Neural cell (in vitro differentiated cells): ENCODE measurements around the gene ZNF324B. TPM values are rescaled to one million over a fixed set of nuclear protein-coding genes. Genes with fewer than 3 reads are reported as not detected.
"Not testable (repeated sequence)": the region's sequence is repeated elsewhere in the genome, so short reads cannot be mapped to it uniquely, and the experiment has no call there.

Experiments
- H2AFZ ChIP-seq: fragments of 200-600, 300-800 bp; sonication (generic), shearing (Covaris generic); 2 replicates; pipeline ENCODE4 v1.6.0; 2014; ENCODE audit warnings: low read depth, mild to moderate bottlenecking, antibody characterized with exemption, low read length, moderate library complexity
- H3F3A ChIP-seq: fragments of 200-600 bp; shearing (Covaris generic); 2 replicates; pipeline ENCODE4 v1.6.1; 2016; ENCODE audit warnings: mild to moderate bottlenecking, moderate library complexity, mixed read lengths, antibody characterized with exemption, low read length; ENCODE audit not compliant: insufficient read depth, poor library complexity, severe bottlenecking
- H3K27ac ChIP-seq: fragments of 200-600, 300-800 bp; sonication (generic), shearing (Covaris generic); 2 replicates; pipeline ENCODE4 v1.5.1; 2014; ENCODE audit warnings: mild to moderate bottlenecking, low read length, moderate library complexity
- H3K27me3 ChIP-seq: fragments of 300-800, 200-600 bp; sonication (generic), shearing (Covaris generic); 2 replicates; pipeline ENCODE4 v1.6.0; 2014; ENCODE audit warnings: mild to moderate bottlenecking, low read depth, low read length, moderate library complexity; ENCODE audit not compliant: insufficient read depth
- H3K36me3 ChIP-seq: fragments of 300-800, 200-600 bp; sonication (generic), shearing (Covaris generic); 2 replicates; pipeline ENCODE4 v1.5.1; 2014; ENCODE audit warnings: mild to moderate bottlenecking, antibody characterized with exemption, low read length, moderate library complexity; ENCODE audit not compliant: insufficient read depth
- H3K4me2 ChIP-seq: fragments of 300-800, 200-600 bp; sonication (generic), shearing (Covaris generic); 2 replicates; pipeline ENCODE4 v1.6.0; 2014; ENCODE audit warnings: mild to moderate bottlenecking, low read length
- H3K4me3 ChIP-seq: fragments of 300-800, 200-600 bp; sonication (generic), shearing (Covaris generic); 2 replicates; pipeline ENCODE4 v1.5.1; 2014; ENCODE audit warnings: mild to moderate bottlenecking, low read length, moderate library complexity
- H3K79me2 ChIP-seq: fragments of 200-600 bp; shearing (Covaris generic); replicated peaks from 2 replicates; pipeline ENCODE4 v1.6.0; 2014; ENCODE audit warnings: mild to moderate bottlenecking, low read length, moderate library complexity; ENCODE audit not compliant: insufficient read depth
- H3K9ac ChIP-seq: fragments of 300-800, 200-600 bp; sonication (generic), shearing (Covaris generic); 2 replicates; pipeline ENCODE4 v1.6.1; 2016; ENCODE audit warnings: mild to moderate bottlenecking, low read length, mixed read lengths
- H3K9me2 ChIP-seq: fragments of 200-600 bp; shearing (Covaris generic); 2 replicates; pipeline ENCODE4 v1.6.1; 2016; ENCODE audit warnings: mild to moderate bottlenecking, low read length, mixed read lengths; ENCODE audit not compliant: insufficient read depth
- H3K9me3 ChIP-seq: fragments of 200-600, 300-800 bp; sonication (generic), shearing (Covaris generic); 2 replicates; pipeline ENCODE4 v1.6.1; 2016; ENCODE audit warnings: mild to moderate bottlenecking, mixed run types, low read length, moderate library complexity, mixed read lengths
- H4K20me1 ChIP-seq: fragments of 200-600 bp; shearing (Covaris generic); 2 replicates; pipeline ENCODE4 v1.6.1; 2016; ENCODE audit warnings: mild to moderate bottlenecking, mixed run types; ENCODE audit not compliant: insufficient read depth
- CTCF ChIP-seq: fragments of 450-650 bp; IDR thresholded peaks from 2 replicates; pipeline ENCODE4 v1.5.1; 2014; ENCODE audit warnings: antibody characterized with exemption, mild to moderate bottlenecking, moderate library complexity; ENCODE audit not compliant: poor library complexity, severe bottlenecking
- EP300 ChIP-seq: fragments of 450-650 bp; conservative IDR thresholded peaks from 2 replicates; pipeline ENCODE4 v1.6.1; 2014; ENCODE audit warnings: antibody characterized with exemption, mild to moderate bottlenecking, moderate library complexity; ENCODE audit not compliant: poor library complexity, severe bottlenecking
- EZH2 ChIP-seq: fragments of 200-600, 300-800 bp; shearing (Covaris generic), sonication (generic); IDR thresholded peaks from 2 replicates; pipeline ENCODE4 v1.6.1; 2014; ENCODE audit warnings: antibody characterized with exemption, low read length, borderline replicate concordance, mild to moderate bottlenecking; ENCODE audit not compliant: insufficient read depth, poor library complexity, severe bottlenecking
- MXI1 ChIP-seq: fragments of 450-650 bp; conservative IDR thresholded peaks from 2 replicates; pipeline ENCODE4 v1.6.1; 2014; ENCODE audit warnings: antibody characterized with exemption, mild to moderate bottlenecking; ENCODE audit not compliant: poor library complexity, severe bottlenecking
- POLR2AphosphoS5 ChIP-seq: IDR thresholded peaks from 2 replicates; pipeline ENCODE4 v1.6.1; 2012
- RAD21 ChIP-seq: fragments of 450-650 bp; conservative IDR thresholded peaks from 2 replicates; pipeline ENCODE4 v1.6.1; 2014; ENCODE audit warnings: antibody characterized with exemption, mild to moderate bottlenecking, moderate library complexity
- REST ChIP-seq: IDR thresholded peaks from 2 replicates; pipeline ENCODE4 v1.6.1; 2012; ENCODE audit warnings: borderline replicate concordance
- SMC3 ChIP-seq: fragments of 450-650 bp; conservative IDR thresholded peaks from 2 replicates; pipeline ENCODE4 v1.6.1; 2014; ENCODE audit warnings: antibody characterized with exemption, mild to moderate bottlenecking, moderate library complexity; ENCODE audit not compliant: poor library complexity
- TAF1 ChIP-seq: IDR thresholded peaks from 2 replicates; pipeline ENCODE4 v1.6.1; 2012; ENCODE audit warnings: low read depth
- polyA plus RNA-seq: library from polyadenylated mRNA; depleted of rRNA; stranded (reverse); fragments of >200 nt; gene quantifications from 2 replicates; pipeline ENCODE4 v1.2.3, GENCODE V29; 2014

Gene ZNF324B
- polyA plus RNA-seq, 1 donor from 2014 or later, result 10.4 TPM

- H3K4me2 ChIP-seq, result peak within 1 kb of the TSS; percentile 68
- H3K79me2 ChIP-seq, result peaks cover 10% of the 10 kb centered on the region
- no peaks in the 10 kb centered on the region for H3K27me3 ChIP-seq
- H3F3A ChIP-seq, result no peaks in the 10 kb centered on the region
- H3K27ac ChIP-seq, result peak within 1 kb of the TSS; percentile 79
- peak within 1 kb of the TSS; percentile 67 for H2AFZ ChIP-seq
- TF ChIP-seq MXI1, result peak; percentile 70
- TF ChIP-seq POLR2AphosphoS5, result peak; percentile 75
- no peak for TF ChIP-seq RAD21
- TF ChIP-seq EP300, result peak; percentile 75
- peak; percentile 59 for TF ChIP-seq TAF1
- peak; percentile 43 for TF ChIP-seq REST
- H4K20me1 ChIP-seq, result no peaks in the 10 kb centered on the region
- peaks cover 4% of the 10 kb centered on the region for H3K36me3 ChIP-seq
- peak within 1 kb of the TSS; percentile 81 for H3K9ac ChIP-seq
- peaks cover 2% of the 10 kb centered on the region for H3K9me3 ChIP-seq
- no peaks in the 10 kb centered on the region for H3K9me2 ChIP-seq
- peak within 1 kb of the TSS; percentile 76 for H3K4me3 ChIP-seq
Observed at GRCh38 chr19:58439576-58440554, 11.6 kb upstream of the ZNF324B start, which contains the start of gene ZNF132. Gene ZNF132, minus strand, starts transcription at chr19:58440153. Its CDS starts 332 bp downstream, at chr19:58439821.

GRCh38 chr19:58440556-58440955 lies 10.9 kb upstream of the ZNF324B start:
- Histone ChIP-seq H3K4me3 (peak overlapping the region; percentile 76), H4K20me1 (no peaks in the 10 kb centered on the region), H3K9me3 (no peaks in the 10 kb centered on the region), H3K4me2 (peak overlapping the region; percentile 24), H3K27me3 (no peaks in the 10 kb centered on the region), H3K9ac (peak overlapping the region; percentile 58), H3K27ac (peak overlapping the region; percentile 74), H3F3A (no peaks in the 10 kb centered on the region), H3K79me2 (peaks cover 10% of the 10 kb centered on the region), H2AFZ (peak overlapping the region; percentile 67), H3K36me3 (no peaks in the 10 kb centered on the region), H3K9me2 (no peaks in the 10 kb centered on the region)
- TF ChIP-seq EZH2, result no peak
- no peak for TF ChIP-seq REST
- TF ChIP-seq EP300, result no peak
- no peak for TF ChIP-seq SMC3
- no peak for TF ChIP-seq RAD21
- no peak for TF ChIP-seq MXI1
- TF ChIP-seq TAF1, result no peak
- TF ChIP-seq POLR2AphosphoS5, result no peak
- TF ChIP-seq CTCF, result no peak

DNA sequence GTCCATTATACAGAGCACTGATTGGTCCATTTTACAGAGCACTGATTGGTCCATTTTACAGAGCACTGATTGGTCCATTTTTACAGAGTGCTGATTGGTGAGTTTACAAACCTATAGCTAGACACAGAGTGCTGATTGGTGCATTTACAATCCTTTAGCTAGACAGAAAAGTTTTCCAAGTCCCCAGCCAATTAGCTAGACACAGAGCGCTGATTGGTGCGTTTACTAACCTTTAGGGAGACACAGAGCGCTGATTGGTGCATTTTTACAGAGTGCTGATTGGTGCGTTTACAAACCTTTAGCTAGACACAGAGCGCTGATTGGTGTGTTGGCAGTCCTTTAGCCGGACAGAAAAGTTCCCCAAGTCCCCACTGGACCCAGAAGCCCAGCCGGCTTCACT lies 8.4 kb upstream of the ZNF324B start:
- not testable (repeated sequence) for H4K20me1 ChIP-seq, H3K27me3 ChIP-seq, H3K36me3 ChIP-seq, H3K4me3 ChIP-seq, H3F3A ChIP-seq, H3K79me2 ChIP-seq, H3K9me3 ChIP-seq, H3K9ac ChIP-seq, H3K27ac ChIP-seq, H3K4me2 ChIP-seq, H3K9me2 ChIP-seq, H2AFZ ChIP-seq
